Smooth muscle cell (in vitro differentiated cells): ENCODE results near the gene N4BP2L2. TPM values are rescaled to one million over a fixed set of nuclear protein-coding genes. Genes with fewer than 3 reads are reported as not detected.

Experiments used
- DNase-seq: peaks from one replicate; lab custom pipeline; 2025; ENCODE audit not compliant: unreplicated experiment; lab: John Stamatoyannopoulos, UW
- H2AFZ ChIP-seq: fragments of 200-600 bp; sonication (generic); 2 replicates; pipeline ENCODE4 v1.6.0; 2016; ENCODE audit warnings: antibody characterized with exemption, low read depth, mild to moderate bottlenecking
- H3F3A ChIP-seq: fragments of 200-600 bp; sonication (generic); 2 replicates; pipeline ENCODE4 v1.6.0; 2017; ENCODE audit warnings: antibody characterized with exemption, low read depth
- H3K27ac ChIP-seq: fragments of 200-600 bp; sonication (generic); 2 replicates; pipeline ENCODE4 v1.5.1; 2016; ENCODE audit warnings: low read depth, mild to moderate bottlenecking
- H3K27me3 ChIP-seq: fragments of 200-600 bp; sonication (generic); 2 replicates; pipeline ENCODE4 v1.6.1; 2016; ENCODE audit warnings: low read depth, mild to moderate bottlenecking
- H3K36me3 ChIP-seq: fragments of 200-600 bp; sonication (generic); 2 replicates; pipeline ENCODE4 v1.5.1; 2016; ENCODE audit warnings: low read depth
- H3K4me1 ChIP-seq: fragments of 200-600 bp; sonication (generic); 2 replicates; pipeline ENCODE4 v1.5.1; 2016; ENCODE audit warnings: low read depth
- H3K4me2 ChIP-seq: fragments of 200-600 bp; sonication (generic); 2 replicates; pipeline ENCODE4 v1.6.0; 2016; ENCODE audit warnings: mild to moderate bottlenecking
- H3K4me3 ChIP-seq: fragments of 200-600 bp; sonication (generic); 2 replicates; pipeline ENCODE4 v1.5.1; 2016; ENCODE audit warnings: mild to moderate bottlenecking
- H3K79me2 ChIP-seq: fragments of 200-600 bp; sonication (generic); 2 replicates; pipeline ENCODE4 v1.6.0; 2016; ENCODE audit warnings: low read depth, mild to moderate bottlenecking
- H3K9ac ChIP-seq: fragments of 200-600 bp; sonication (generic); 2 replicates; pipeline ENCODE4 v1.6.0; 2016; ENCODE audit warnings: low read depth
- H3K9me3 ChIP-seq: fragments of 200-600 bp; sonication (generic); replicated peaks from 2 replicates; pipeline ENCODE4 v1.5.1; 2016; ENCODE audit warnings: low read depth
- H4K20me1 ChIP-seq: fragments of 200-600 bp; sonication (generic); 2 replicates; pipeline ENCODE4 v1.6.0; 2016; ENCODE audit warnings: low read depth
- WGBS: methylation state at CpG from one replicate; pipeline ENCODE4 v1.1.7; 2016; ENCODE audit warnings: low lambda C conversion rate; 5-methylcytosine and 5-hydroxymethylcytosine counted together
- polyA plus RNA-seq: library from polyadenylated mRNA; unstranded; fragments of >200 nt; fragmentation: Nextera tagmentation; extraction: Ambion mirVana; gene quantifications from 2 replicates; pipeline ENCODE4 v1.2.1, GENCODE V29; 2016
- total RNA-seq: library from RNA; depleted of rRNA; stranded (reverse); fragments of >200 nt; gene quantifications from 2 replicates; pipeline ENCODE4 v1.2.3, GENCODE V29; 2014
- TF ChIP-seq, protein P1 (sequence below): fragments of 200-600 bp; sonication (generic); IDR thresholded peaks from 2 replicates; pipeline ENCODE4 v1.5.1; 2017; ENCODE audit warnings: borderline replicate concordance, mild to moderate bottlenecking, antibody characterized with exemption; ENCODE audit not compliant: insufficient read depth, poor library complexity, severe bottlenecking

Gene N4BP2L2
- total and polyA plus RNA-seq, 2 experiments from 2014 or later = 51.3 to 96.0 TPM

DNA sequence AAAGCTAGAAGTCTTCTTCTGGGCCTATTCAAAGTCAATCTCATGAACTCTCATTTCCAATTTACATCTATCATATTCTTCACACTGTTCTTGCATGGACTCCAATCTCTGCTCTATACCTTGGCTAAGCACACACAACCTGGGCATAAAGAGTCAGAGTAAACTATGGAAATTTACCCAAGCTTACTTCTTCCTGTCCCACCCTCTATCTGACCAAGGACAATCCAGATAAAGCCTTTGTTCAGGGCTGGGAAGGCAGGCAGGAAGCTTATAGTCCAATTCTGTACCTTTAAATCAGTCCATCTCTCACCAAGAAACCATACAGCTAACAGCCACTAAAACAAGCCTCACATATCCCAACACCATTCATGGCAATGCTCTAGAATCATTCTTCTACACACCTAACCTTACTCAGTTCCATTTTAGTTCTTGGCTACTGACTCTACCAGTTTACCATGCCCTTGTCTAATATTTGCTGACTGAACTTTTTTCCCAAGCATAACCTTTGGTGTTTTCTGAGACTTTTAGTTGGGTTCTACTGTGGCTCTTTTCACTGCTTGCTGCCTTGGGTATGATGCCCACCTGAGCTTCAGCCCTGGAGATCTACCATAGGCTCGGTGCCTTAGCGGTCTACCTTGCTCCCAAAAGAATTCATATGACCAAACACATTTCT, 38.9 kb downstream of the N4BP2L2 start:
- H3K27me3 ChIP-seq = no peaks in the 10 kb centered on the region
- no peak overlapping the region for H3K9ac ChIP-seq
- H2AFZ ChIP-seq = no peak overlapping the region
- H4K20me1 ChIP-seq = peaks cover 7% of the 10 kb centered on the region
- H3K4me3 ChIP-seq = no peak overlapping the region
- no peaks in the 10 kb centered on the region for H3K36me3 ChIP-seq
- TF ChIP-seq, protein P1, sequence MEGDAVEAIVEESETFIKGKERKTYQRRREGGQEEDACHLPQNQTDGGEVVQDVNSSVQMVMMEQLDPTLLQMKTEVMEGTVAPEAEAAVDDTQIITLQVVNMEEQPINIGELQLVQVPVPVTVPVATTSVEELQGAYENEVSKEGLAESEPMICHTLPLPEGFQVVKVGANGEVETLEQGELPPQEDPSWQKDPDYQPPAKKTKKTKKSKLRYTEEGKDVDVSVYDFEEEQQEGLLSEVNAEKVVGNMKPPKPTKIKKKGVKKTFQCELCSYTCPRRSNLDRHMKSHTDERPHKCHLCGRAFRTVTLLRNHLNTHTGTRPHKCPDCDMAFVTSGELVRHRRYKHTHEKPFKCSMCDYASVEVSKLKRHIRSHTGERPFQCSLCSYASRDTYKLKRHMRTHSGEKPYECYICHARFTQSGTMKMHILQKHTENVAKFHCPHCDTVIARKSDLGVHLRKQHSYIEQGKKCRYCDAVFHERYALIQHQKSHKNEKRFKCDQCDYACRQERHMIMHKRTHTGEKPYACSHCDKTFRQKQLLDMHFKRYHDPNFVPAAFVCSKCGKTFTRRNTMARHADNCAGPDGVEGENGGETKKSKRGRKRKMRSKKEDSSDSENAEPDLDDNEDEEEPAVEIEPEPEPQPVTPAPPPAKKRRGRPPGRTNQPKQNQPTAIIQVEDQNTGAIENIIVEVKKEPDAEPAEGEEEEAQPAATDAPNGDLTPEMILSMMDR = no peak
- WGBS = 98% methylated on average over 2 of the region's 2 CpGs
- no peaks in the 10 kb centered on the region for H3K9me3 ChIP-seq
- no peak overlapping the region for H3K27ac ChIP-seq
- no peak overlapping the region for H3K4me2 ChIP-seq
- H3K4me1 ChIP-seq = no peaks in the 10 kb centered on the region
- H3K79me2 ChIP-seq = no peaks in the 10 kb centered on the region
- DNase-seq = no peak
- no peaks in the 10 kb centered on the region for H3F3A ChIP-seq

DNA sequence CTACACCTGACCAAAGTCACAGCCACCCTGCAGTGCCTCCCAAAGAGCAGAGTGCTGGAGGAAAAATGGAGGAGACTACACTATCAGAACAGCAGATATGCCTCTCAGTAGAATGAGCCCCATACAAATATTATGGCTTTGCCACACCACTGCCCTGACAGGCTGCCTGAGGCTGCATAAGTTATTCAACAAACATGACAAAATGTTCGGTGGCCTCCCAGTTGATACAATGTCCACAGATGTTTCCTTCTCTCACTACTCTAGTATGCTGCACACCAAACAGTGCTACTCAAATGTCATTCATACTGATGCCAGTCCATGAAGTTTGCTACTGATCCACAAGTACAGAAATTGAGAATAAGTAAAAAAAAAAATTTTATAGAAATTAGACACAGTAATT, 41.0 kb downstream of the N4BP2L2 start:
- Histone ChIP-seq H3K9me3 (no peaks in the 10 kb centered on the region), H3K27ac (no peak overlapping the region), H3K36me3 (no peaks in the 10 kb centered on the region), H3K27me3 (no peaks in the 10 kb centered on the region), H2AFZ (no peak overlapping the region), H3K79me2 (no peaks in the 10 kb centered on the region), H3F3A (no peaks in the 10 kb centered on the region), H4K20me1 (peaks cover 7% of the 10 kb centered on the region), H3K4me3 (no peak overlapping the region), H3K9ac (no peak overlapping the region), H3K4me2 (no peak overlapping the region), H3K4me1 (no peaks in the 10 kb centered on the region)
- WGBS = 96% methylated on average over 1 of the region's 1 CpG
- no peak for DNase-seq
- TF ChIP-seq, protein P1 = no peak

DNA sequence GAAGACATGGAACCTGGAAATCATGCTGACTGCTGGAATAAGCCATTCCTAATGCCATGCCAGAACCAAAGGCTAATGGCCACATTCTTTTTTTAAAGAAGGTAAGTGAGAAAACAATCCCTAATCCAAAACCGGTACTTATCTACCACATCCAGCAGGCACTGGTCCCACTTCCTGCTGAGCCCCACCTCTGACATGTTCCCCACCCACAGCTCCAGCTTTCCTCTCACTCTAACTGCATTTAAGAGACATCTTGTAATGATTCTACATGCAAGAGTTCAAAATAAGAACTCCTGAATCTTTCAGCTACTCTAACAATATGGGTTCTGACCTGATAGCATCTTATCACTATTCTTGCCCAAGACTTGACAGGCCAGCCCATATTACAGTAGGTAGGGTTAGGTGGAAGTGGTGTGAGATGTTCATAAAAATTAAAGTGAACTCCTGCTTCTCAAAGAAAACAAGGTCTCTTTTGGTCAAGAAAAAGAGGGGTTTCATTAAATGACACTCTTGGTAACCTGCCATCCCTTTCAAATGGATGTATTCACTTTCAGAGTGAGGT, 41.9 kb downstream of the N4BP2L2 start:
- Histone ChIP-seq H3K9me3 (no peaks in the 10 kb centered on the region), H3K9ac (no peak overlapping the region), H3K79me2 (no peaks in the 10 kb centered on the region), H3F3A (no peaks in the 10 kb centered on the region), H2AFZ (no peak overlapping the region), H3K27ac (no peak overlapping the region), H4K20me1 (peaks cover 7% of the 10 kb centered on the region), H3K4me2 (no peak overlapping the region), H3K4me3 (no peak overlapping the region), H3K27me3 (no peaks in the 10 kb centered on the region), H3K4me1 (no peaks in the 10 kb centered on the region), H3K36me3 (no peaks in the 10 kb centered on the region)
- DNase-seq = no peak
- TF ChIP-seq, protein P1 = no peak
- 63% methylated on average over 1 of the region's 1 CpG for WGBS

DNA sequence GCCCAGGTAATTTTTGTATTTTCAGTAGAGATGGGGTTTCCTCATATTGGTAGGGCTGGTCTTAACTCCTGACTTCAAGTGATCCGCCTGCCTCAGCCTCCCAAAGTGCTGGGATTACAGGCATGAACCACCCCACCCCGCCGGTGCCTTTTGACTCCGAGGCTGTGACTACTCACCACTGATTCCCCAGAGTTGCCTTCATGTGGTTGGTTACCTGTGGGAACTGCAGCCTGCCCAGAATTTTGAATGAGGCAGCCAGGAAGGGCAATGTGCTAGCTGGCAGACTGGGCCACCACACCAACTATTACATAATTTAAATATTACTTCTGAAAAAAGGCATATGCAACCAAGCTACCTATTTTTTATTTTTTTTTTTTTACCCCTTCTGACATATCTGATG, 42.8 kb downstream of the N4BP2L2 start:
- H3K4me1 ChIP-seq = no peaks in the 10 kb centered on the region
- H4K20me1 ChIP-seq = peaks cover 7% of the 10 kb centered on the region
- H3K9ac ChIP-seq = no peak overlapping the region
- no peak overlapping the region for H3K4me3 ChIP-seq
- H3K27me3 ChIP-seq = no peaks in the 10 kb centered on the region
- H3K4me2 ChIP-seq = no peak overlapping the region
- TF ChIP-seq, protein P1 = no peak
- no peak overlapping the region for H2AFZ ChIP-seq
- no peak overlapping the region for H3K27ac ChIP-seq
- DNase-seq = no peak
- H3F3A ChIP-seq = no peaks in the 10 kb centered on the region
- no peaks in the 10 kb centered on the region for H3K79me2 ChIP-seq
- no peaks in the 10 kb centered on the region for H3K9me3 ChIP-seq
- WGBS = 100% methylated on average over 4 of the region's 4 CpGs
- H3K36me3 ChIP-seq = no peaks in the 10 kb centered on the region
